Measurements from ENCODE around the gene MBD3L2. TPM values are rescaled to one million over a fixed set of nuclear protein-coding genes. Genes with fewer than 3 reads are reported as not detected.

MBD3L2 gene
- total RNA-seq, result not detected

DNA sequence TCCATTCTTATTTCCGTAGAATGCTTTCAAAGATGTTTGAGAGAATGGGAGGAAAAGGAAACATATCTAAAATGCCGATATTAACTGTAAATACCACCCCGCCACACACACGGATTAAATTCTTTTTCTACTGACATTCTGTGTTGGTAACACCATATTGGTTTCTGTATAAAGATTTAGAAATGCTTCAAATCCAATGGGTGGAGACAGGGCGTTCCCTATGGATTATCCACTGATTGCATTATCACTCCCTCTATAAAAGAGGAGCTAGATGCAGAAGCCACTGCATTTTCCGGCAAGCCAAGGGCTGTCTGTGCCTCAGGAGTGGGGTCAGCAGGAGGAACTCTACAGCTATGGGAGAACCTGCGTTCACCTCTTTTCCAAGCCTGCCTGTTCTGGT lies at the start of gene MBD3L2:
MBD3L2 (plus strand) TSS at position 301 of the 400 bp plus-strand sequence; CDS start at position 354, 53 bp downstream.

GRCh38 chr19:7021331-7021730 lies 27.8 kb upstream of the MBD3L2 start, which contains the start of gene MBD3L2B:
Gene MBD3L2B, minus strand, starts transcription at chr19:7021431. Its CDS starts 34 bp downstream, at chr19:7021397.

DNA sequence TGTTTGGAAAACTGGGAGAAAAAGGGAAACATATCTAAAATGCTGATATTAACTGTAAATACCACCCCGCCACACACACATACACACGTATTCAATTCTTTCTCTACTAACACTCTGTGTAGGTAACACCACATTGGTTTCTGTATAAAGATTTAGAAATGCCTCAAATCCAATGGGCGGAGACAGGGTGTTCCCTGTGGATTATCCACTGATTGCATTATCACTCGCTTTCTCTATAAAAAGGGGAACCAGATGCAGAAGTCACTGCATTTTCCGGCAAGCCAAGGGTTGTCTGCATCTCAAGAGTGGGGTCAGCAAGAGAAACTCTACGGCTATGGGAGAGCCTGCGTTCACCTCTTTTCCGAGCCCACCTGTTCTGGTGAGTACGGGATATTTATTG lies 18.8 kb upstream of the MBD3L2 start, which contains the start of gene MBD3L5:
MBD3L5 (plus strand) TSS at position 301 of the 400 bp plus-strand sequence; CDS start at position 335, 34 bp downstream.

DNA sequence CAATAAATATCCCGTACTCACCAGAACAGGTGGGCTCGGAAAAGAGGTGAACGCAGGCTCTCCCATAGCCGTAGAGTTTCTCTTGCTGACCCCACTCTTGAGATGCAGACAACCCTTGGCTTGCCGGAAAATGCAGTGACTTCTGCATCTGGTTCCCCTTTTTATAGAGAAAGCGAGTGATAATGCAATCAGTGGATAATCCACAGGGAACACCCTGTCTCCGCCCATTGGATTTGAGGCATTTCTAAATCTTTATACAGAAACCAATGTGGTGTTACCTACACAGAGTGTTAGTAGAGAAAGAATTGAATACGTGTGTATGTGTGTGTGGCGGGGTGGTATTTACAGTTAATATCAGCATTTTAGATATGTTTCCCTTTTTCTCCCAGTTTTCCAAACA lies 9.0 kb upstream of the MBD3L2 start, which contains the start of gene MBD3L4:
MBD3L4 (minus strand) TSS at position 101 of the 400 bp plus-strand sequence; CDS start at position 66, 35 bp downstream.

DNA sequence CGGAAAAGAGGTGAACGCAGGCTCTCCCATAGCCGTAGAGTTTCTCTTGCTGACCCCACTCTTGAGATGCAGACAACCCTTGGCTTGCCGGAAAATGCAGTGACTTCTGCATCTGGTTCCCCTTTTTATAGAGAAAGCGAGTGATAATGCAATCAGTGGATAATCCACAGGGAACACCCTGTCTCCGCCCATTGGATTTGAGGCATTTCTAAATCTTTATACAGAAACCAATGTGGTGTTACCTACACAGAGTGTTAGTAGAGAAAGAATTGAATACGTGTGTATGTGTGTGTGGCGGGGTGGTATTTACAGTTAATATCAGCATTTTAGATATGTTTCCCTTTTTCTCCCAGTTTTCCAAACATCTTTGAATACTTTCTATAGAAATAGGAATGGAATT lies 9.5 kb downstream of the MBD3L2 start, which contains the start of gene MBD3L3:
MBD3L3 (minus strand) TSS at position 101 of the 400 bp plus-strand sequence; CDS start at position 30, 71 bp downstream.

GRCh38 chr19:7069042-7069903 lies 20.2 kb downstream of the MBD3L2 start, which contains the start of gene ZNF557:
Gene ZNF557, plus strand, starts transcription at chr19:7069703. Its CDS starts 5,372 bp downstream, at chr19:7075075.

Other genes starting within 250 kb of the MBD3L2 start
- gene ADGRE1, start 161.7 kb upstream of the MBD3L2 start, total RNA-seq, result 1 to 10 TPM; 1.6 to 1.9 TPM
- gene MBD3L2B, start 27.9 kb upstream of the MBD3L2 start, total RNA-seq, result not detected
- gene MBD3L5, start 18.7 kb upstream of the MBD3L2 start, total RNA-seq, result not detected
- gene MBD3L4, start 9.1 kb upstream of the MBD3L2 start, total RNA-seq, result not detected
- not detected for gene MBD3L3, start 9.4 kb downstream of the MBD3L2 start, total RNA-seq
- 10 to 100 TPM; 17.2 to 18.0 TPM for gene ZNF557, start 20.4 kb downstream of the MBD3L2 start, total RNA-seq
- 1 to 10 TPM; 4.0 to 5.1 TPM for gene INSR, start 245.1 kb downstream of the MBD3L2 start, total RNA-seq